DOHH2 (cell line): ENCODE measurements around the gene EIF4E2.
"Not testable (repeated sequence)": the region's sequence is repeated elsewhere in the genome, so short reads cannot be mapped to it uniquely, and the experiment has no call there.

ENCODE experiments used
- EZH2phosphoT487 ChIP-seq: fragments of 200-600 bp; sonication (generic); IDR thresholded peaks from 2 replicates; pipeline ENCODE4 v1.6.1; 2017; ENCODE audit warnings: borderline replicate concordance, mild to moderate bottlenecking, antibody characterized with exemption, low read length, moderate library complexity, mixed read lengths
- TF ChIP-seq, protein P1 (sequence below): fragments of 200-600 bp; sonication (generic); IDR thresholded peaks from one replicate; pipeline ENCODE4 v1.5.1; 2014; ENCODE audit warnings: antibody characterized with exemption, mild to moderate bottlenecking, low read depth, low read length; ENCODE audit not compliant: poor library complexity, severe bottlenecking

GRCh38 chr2:232570481-232570880, 20.0 kb downstream of the EIF4E2 start:
- TF ChIP-seq, protein P1, sequence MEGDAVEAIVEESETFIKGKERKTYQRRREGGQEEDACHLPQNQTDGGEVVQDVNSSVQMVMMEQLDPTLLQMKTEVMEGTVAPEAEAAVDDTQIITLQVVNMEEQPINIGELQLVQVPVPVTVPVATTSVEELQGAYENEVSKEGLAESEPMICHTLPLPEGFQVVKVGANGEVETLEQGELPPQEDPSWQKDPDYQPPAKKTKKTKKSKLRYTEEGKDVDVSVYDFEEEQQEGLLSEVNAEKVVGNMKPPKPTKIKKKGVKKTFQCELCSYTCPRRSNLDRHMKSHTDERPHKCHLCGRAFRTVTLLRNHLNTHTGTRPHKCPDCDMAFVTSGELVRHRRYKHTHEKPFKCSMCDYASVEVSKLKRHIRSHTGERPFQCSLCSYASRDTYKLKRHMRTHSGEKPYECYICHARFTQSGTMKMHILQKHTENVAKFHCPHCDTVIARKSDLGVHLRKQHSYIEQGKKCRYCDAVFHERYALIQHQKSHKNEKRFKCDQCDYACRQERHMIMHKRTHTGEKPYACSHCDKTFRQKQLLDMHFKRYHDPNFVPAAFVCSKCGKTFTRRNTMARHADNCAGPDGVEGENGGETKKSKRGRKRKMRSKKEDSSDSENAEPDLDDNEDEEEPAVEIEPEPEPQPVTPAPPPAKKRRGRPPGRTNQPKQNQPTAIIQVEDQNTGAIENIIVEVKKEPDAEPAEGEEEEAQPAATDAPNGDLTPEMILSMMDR: not testable (repeated sequence)
- not testable (repeated sequence) for TF ChIP-seq EZH2phosphoT487
